ENCODE results near the gene CH25H.

Gene CH25H

GRCh38 chr10:89238956-89239644, 32.0 kb upstream of the CH25H start:
- TF ChIP-seq GATA2 (IDR thresholded peaks at IDR 0.05; ENCODE audit: low read depth, low read length) (no peak), GATA3 (IDR thresholded peaks at IDR 0.05; ENCODE audit: low read depth, low read length) (no peak)

GRCh38 chr10:89237849-89238248, 30.7 kb upstream of the CH25H start:
- TF ChIP-seq GATA2 (IDR thresholded peaks at IDR 0.05; ENCODE audit: low read depth, low read length) (no peak), GATA3 (IDR thresholded peaks at IDR 0.05; ENCODE audit: low read depth, low read length) (no peak)

DNA sequence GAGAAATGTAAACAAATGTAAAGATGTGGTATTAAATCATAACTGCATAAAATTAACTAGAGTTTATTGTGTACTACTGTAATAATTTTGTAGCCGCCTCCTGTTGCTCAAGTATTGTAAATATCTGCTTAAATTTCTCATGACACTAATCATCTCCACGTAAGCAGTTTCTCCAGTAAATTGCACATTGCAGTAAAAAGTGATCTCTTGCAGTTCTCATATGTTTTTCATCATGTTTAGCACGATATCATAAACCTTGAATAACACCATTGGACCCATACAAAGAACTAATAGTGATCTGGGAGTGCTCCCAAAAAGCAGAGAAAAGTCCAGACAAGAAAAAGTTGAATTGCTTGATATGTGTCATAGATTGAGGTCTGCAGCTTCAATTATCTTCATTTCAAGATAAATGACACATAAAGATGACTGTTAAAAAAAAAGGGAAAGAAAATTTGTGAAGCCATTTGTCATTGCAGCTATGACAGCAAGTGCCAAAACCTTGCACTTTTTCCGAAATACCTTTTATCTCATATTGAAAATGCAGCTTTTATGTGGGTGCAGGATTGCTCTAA, 29.2 kb upstream of the CH25H start:
- no peak for TF ChIP-seq GATA3 (IDR thresholded peaks at IDR 0.05; ENCODE audit: low read depth, low read length)
- TF ChIP-seq GATA2 (IDR thresholded peaks at IDR 0.05; ENCODE audit: low read depth, low read length), result no peak

- TF ChIP-seq GATA3 (IDR thresholded peaks at IDR 0.05; ENCODE audit: low read depth, low read length), result no peak
- no peak for TF ChIP-seq GATA2 (IDR thresholded peaks at IDR 0.05; ENCODE audit: low read depth, low read length)
These were observed 28.1 kb upstream of the CH25H start for GRCh38 chr10:89235073-89235798.

DNA sequence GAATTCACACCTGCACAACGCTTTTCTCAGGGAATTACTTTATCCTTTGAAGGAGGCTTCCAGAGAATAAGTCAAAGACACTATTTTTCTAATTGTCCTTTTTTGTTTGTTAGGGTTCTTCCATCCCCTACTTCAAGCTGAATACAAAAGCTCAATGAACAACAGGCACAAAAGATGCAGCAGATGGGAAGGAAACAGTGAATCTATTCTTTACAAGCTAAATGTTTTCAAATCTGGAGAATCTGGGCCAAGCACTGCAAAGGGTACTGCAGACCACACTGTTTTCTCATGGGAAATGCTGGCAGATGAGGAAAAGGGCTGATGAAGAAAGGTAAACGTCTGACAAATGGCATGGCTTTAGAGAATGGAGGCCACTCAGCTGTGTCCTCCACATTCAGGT, 25.9 kb upstream of the CH25H start:
- no peak for TF ChIP-seq GATA2 (IDR thresholded peaks at IDR 0.05; ENCODE audit: low read depth, low read length)
- TF ChIP-seq GATA3 (IDR thresholded peaks at IDR 0.05; ENCODE audit: low read depth, low read length), result no peak

GRCh38 chr10:89228962-89229361, 21.8 kb upstream of the CH25H start:
- TF ChIP-seq GATA2 (IDR thresholded peaks at IDR 0.05; ENCODE audit: low read depth, low read length) (no peak), GATA3 (IDR thresholded peaks at IDR 0.05; ENCODE audit: low read depth, low read length) (no peak)

DNA sequence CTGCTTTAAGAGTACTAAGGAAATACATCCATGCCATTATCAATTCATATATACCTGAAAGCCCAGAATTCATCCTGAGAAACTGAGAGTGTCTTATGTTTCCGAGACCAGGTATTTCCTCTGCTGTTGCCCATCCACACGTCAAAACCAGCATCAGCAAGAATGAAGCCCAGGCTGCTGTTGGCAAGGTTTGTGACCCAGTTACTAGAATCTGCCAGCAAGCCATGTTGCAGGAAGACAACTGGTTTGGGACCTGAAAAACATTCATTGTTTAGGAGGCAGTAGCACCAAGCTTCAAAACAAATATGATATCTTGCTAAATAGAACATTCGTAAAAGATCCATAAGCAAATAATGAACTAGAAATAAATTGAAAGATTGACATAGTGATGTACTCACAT, 21.0 kb upstream of the CH25H start:
- TF ChIP-seq GATA3 (IDR thresholded peaks at IDR 0.05; ENCODE audit: low read depth, low read length) (no peak), GATA2 (IDR thresholded peaks at IDR 0.05; ENCODE audit: low read depth, low read length) (no peak)

DNA sequence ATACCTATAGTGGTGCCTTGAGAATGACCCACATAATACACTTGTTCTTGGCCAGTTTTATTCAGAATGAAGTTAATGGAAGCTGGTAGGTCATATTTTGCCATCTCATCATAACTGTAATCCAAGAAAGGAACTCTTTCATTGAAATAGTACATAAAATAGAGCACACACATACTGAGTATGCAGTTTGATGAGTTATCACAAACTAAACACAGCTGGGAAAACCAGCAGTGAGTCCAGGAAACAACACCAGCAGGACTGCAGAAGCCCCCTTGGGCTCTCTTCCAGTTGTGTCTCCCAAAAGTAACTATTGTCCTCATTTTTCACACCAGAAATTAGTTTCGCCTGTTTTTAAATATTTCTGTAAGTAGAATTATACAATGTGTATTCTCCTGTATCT, 19.8 kb upstream of the CH25H start:
- no peak for TF ChIP-seq GATA3 (IDR thresholded peaks at IDR 0.05; ENCODE audit: low read depth, low read length)
- no peak for TF ChIP-seq GATA2 (IDR thresholded peaks at IDR 0.05; ENCODE audit: low read depth, low read length)

- TF ChIP-seq GATA2 (IDR thresholded peaks at IDR 0.05; ENCODE audit: low read depth, low read length) (no peak), GATA3 (IDR thresholded peaks at IDR 0.05; ENCODE audit: low read depth, low read length) (no peak)
These were observed 17.8 kb upstream of the CH25H start for GRCh38 chr10:89224739-89225443.

GRCh38 chr10:89221919-89222318, 14.8 kb upstream of the CH25H start:
- TF ChIP-seq GATA3 (IDR thresholded peaks at IDR 0.05; ENCODE audit: low read depth, low read length), result no peak
- no peak for TF ChIP-seq GATA2 (IDR thresholded peaks at IDR 0.05; ENCODE audit: low read depth, low read length)

- TF ChIP-seq GATA2 (IDR thresholded peaks at IDR 0.05; ENCODE audit: low read depth, low read length), result no peak
- TF ChIP-seq GATA3 (IDR thresholded peaks at IDR 0.05; ENCODE audit: low read depth, low read length), result no peak
These were observed 12.5 kb upstream of the CH25H start for GRCh38 chr10:89219513-89220218.

DNA sequence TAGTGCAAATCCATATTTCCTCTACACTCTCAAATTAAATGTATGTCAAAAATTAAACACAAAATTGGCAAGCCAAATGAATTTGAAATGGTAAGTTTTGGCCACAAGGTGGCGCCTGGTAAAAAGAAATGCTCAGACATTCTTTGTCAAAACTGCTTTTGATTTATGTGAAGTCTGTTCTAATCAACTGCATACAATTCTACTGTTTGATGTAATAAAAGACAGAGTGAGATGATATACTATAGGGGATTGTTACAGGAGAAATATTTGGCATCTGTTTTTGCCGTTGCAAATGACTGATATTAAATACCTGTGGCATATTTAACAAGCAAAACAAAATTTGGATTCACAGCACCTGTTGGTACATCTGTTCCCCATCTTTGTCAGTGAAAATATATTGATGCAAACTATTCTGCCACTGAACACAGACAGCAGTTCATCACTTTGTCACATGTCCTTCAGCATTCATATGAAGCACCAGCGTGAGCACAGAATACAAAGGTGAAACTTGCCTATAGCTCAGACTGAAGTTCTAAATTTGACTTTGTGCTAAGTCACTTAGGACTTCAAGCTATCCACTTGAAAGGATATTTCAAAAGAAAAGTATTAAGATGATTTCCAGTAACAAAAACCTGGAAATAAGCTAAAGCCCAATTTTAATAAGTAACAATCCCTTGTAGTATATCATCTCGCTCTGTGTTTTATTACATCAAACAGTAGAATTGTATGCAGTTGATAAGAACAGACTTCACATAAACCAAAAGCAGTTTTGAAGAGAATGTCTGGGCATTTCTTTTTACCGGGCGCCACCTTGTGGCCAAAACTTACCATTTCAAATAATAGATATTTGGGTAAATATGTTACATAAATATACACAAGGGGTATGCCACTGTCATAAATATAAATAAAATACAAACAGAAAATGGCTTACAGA, 10.2 kb upstream of the CH25H start:
- TF ChIP-seq GATA2 (IDR thresholded peaks at IDR 0.05; ENCODE audit: low read depth, low read length) (no peak), GATA3 (IDR thresholded peaks at IDR 0.05; ENCODE audit: low read depth, low read length) (no peak)

DNA sequence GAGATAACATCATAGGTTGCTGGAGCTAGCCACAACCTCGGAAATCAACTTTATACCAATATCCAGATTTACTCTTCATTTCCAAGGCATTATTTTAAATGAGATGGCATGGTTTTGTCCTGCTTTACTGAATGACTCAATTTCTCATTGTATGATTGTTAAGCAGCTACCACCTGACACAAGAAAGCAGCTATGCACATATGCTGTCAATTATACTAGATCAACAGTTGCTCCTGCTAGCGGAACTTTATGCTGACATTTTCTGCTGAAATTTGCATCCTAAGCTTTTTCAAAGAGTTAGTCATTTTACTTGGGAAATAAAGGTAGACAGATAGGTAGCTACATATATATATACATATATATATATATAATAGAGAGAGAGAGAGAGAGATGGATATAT, 8.9 kb upstream of the CH25H start:
- TF ChIP-seq GATA2 (IDR thresholded peaks at IDR 0.05; ENCODE audit: low read depth, low read length), result no peak
- TF ChIP-seq GATA3 (IDR thresholded peaks at IDR 0.05; ENCODE audit: low read depth, low read length), result no peak

All from SH-SY5Y (cell line).